HG03520 (cell line): ENCODE measurements around the gene ZNF19.

ENCODE experiments used
- ATAC-seq: cut with Tn5 transposase; IDR thresholded peaks from one replicate; pipeline ENCODE4 v1.9.1; 2021; ENCODE audit warnings: mild to moderate bottlenecking, moderate library complexity; ENCODE audit not compliant: unreplicated experiment

ZNF19 gene

GRCh38 chr16:71443714-71444113 is 45.4 kb downstream of the ZNF19 start:
- ATAC-seq, result no peak

GRCh38 chr16:71442051-71442440 is 47.1 kb downstream of the ZNF19 start, which contains the start of gene TLE7:
Gene TLE7, minus strand, starts transcription at chr16:71442054. Its CDS starts 8,730 bp downstream, at chr16:71433324.
- no peak for ATAC-seq

GRCh38 chr16:71441348-71442050 is 47.6 kb downstream of the ZNF19 start:
- ATAC-seq, result no peak

GRCh38 chr16:71440669-71441347 is 48.3 kb downstream of the ZNF19 start:
- ATAC-seq, result no peak

GRCh38 chr16:71439523-71439922 is 49.6 kb downstream of the ZNF19 start:
- no peak for ATAC-seq

- no peak for ATAC-seq
Observed at GRCh38 chr16:71436473-71436872, 52.7 kb downstream of the ZNF19 start.

GRCh38 chr16:71432906-71433305 is 56.2 kb downstream of the ZNF19 start:
- ATAC-seq, result no peak

GRCh38 chr16:71431991-71432390 is 57.1 kb downstream of the ZNF19 start:
- ATAC-seq, result no peak

- no peak for ATAC-seq
Observed at GRCh38 chr16:71431176-71431575, 57.9 kb downstream of the ZNF19 start.

GRCh38 chr16:71430744-71431143 is 58.4 kb downstream of the ZNF19 start:
- no peak for ATAC-seq

- no peak for ATAC-seq
Observed at GRCh38 chr16:71429581-71429980, 59.5 kb downstream of the ZNF19 start.

- ATAC-seq, result no peak
Observed at GRCh38 chr16:71428883-71429282, 60.2 kb downstream of the ZNF19 start.

- ATAC-seq, result no peak
Observed at GRCh38 chr16:71428385-71428784, 60.7 kb downstream of the ZNF19 start.

- no peak for ATAC-seq
Observed at GRCh38 chr16:71426880-71427615, 62.1 kb downstream of the ZNF19 start.

- ATAC-seq, result peak; percentile 48
Observed at GRCh38 chr16:71426069-71426879, 62.9 kb downstream of the ZNF19 start.

GRCh38 chr16:71425746-71426068 is 63.4 kb downstream of the ZNF19 start:
- no peak for ATAC-seq

GRCh38 chr16:71424626-71425025 is 64.5 kb downstream of the ZNF19 start:
- ATAC-seq, result no peak

- ATAC-seq, result no peak
Observed at GRCh38 chr16:71423865-71424264, 65.3 kb downstream of the ZNF19 start.
